H54 (cell line): Measurements from ENCODE around the gene AANAT.

ENCODE experiments used
- DNase-seq: peaks from one replicate; pipeline ENCODE4 v3.0.0; 2011; ENCODE audit warnings: low spot score, mixed read lengths; ENCODE audit not compliant: insufficient read length
- FAIRE-seq: peaks from 3 replicates; lab custom pipeline; 2011; peaks lifted over from hg19 to GRCh38; lab: Jason Lieb, UNC
- POLR2A ChIP-seq: IDR thresholded peaks from 2 replicates; pipeline ENCODE4 v1.6.1; 2011; ENCODE audit warnings: low read depth, mild to moderate bottlenecking, low read length

AANAT gene

GRCh38 chr17:76467809-76468633, 618 bp downstream of the AANAT start:
- no peak for TF ChIP-seq POLR2A
- DNase-seq (no peak), FAIRE-seq (no peak)

GRCh38 chr17:76468634-76469010, 1.2 kb downstream of the AANAT start:
- FAIRE-seq, result no peak
- no peak for DNase-seq
- no peak for TF ChIP-seq POLR2A

- DNase-seq (no peak), FAIRE-seq (no peak)
- TF ChIP-seq POLR2A, result no peak
These were observed 1.9 kb downstream of the AANAT start for GRCh38 chr17:76469076-76469990.

GRCh38 chr17:76469991-76470739, 2.8 kb downstream of the AANAT start:
- DNase-seq, result no peak
- TF ChIP-seq POLR2A, result no peak
- no peak for FAIRE-seq

GRCh38 chr17:76471498-76472257, 4.3 kb downstream of the AANAT start:
- DNase-seq (no peak), FAIRE-seq (no peak)
- TF ChIP-seq POLR2A, result no peak

- no peak for TF ChIP-seq POLR2A
- DNase-seq, result no peak
- no peak for FAIRE-seq
These were observed 4.8 kb downstream of the AANAT start for GRCh38 chr17:76472258-76472645.

- DNase-seq, result no peak
- TF ChIP-seq POLR2A, result no peak
- FAIRE-seq, result no peak
These were observed 5.3 kb downstream of the AANAT start for GRCh38 chr17:76472726-76473125.

- FAIRE-seq, result no peak
- no peak for DNase-seq
- no peak for TF ChIP-seq POLR2A
These were observed 6.2 kb downstream of the AANAT start for GRCh38 chr17:76473541-76473985.

GRCh38 chr17:76474238-76474637, 6.8 kb downstream of the AANAT start:
- no peak for TF ChIP-seq POLR2A
- DNase-seq, result no peak
- FAIRE-seq, result no peak

GRCh38 chr17:76474894-76475293, 7.5 kb downstream of the AANAT start:
- FAIRE-seq, result no peak
- no peak for TF ChIP-seq POLR2A
- no peak for DNase-seq

GRCh38 chr17:76475302-76475701, 7.9 kb downstream of the AANAT start:
- FAIRE-seq (no peak), DNase-seq (no peak)
- TF ChIP-seq POLR2A, result no peak

- no peak for FAIRE-seq
- no peak for DNase-seq
- TF ChIP-seq POLR2A, result no peak
These were observed 9.3 kb downstream of the AANAT start for GRCh38 chr17:76476736-76477135.

GRCh38 chr17:76477576-76477975, 10.2 kb downstream of the AANAT start:
- no peak for FAIRE-seq
- DNase-seq, result no peak
- TF ChIP-seq POLR2A, result no peak
